HCT116 (cell line): ENCODE results near the gene PDGFA. TPM values are rescaled to one million over a fixed set of nuclear protein-coding genes. Genes with fewer than 3 reads are reported as not detected.

Source experiments
- ATAC-seq: fragments of 200-7000 bp; cut with Tn5 transposase; 2 replicates; pipeline ENCODE4 v1.9.1; 2020; ENCODE audit warnings: mild to moderate bottlenecking, moderate library complexity
- BruUV-seq: library from RNA; stranded (reverse); fragments of 400-500 nt; replicated peaks from 2 replicates; lab custom pipeline; 2021; lab: Mats Ljungman, UMichigan
- CTCF ChIA-PET: fragments of 300-600 bp; sonication (Branson Sonifier 250); formaldehyde crosslinking; loops from one replicate; lab custom pipeline; 2021; ENCODE audit warnings: antibody characterized with exemption; lab: Charles Lee
- POLR2A ChIA-PET: fragments of 300-600, 350-600 bp; sonication (Branson Sonifier 250); formaldehyde crosslinking; loops from one replicate; lab custom pipeline; 2021; ENCODE audit warnings: antibody characterized with exemption; lab: Charles Lee
- RAD21 ChIA-PET, 2 experiments: fragments of 300-600 bp; sonication (Branson Sonifier 250); formaldehyde crosslinking; loops; one replicate each; lab custom pipeline; 2023; ENCODE audit warnings: low total read pairs in 2 of 2; ENCODE audit not compliant: uncharacterized antibody in 2 of 2, unreplicated experiment in 2 of 2, low non-redundant PET in 1 of 2; lab: Charles Lee
- DNase-seq: peaks from one replicate; pipeline ENCODE4 v3.0.0-alpha.2; 2010; ENCODE audit warnings: low read depth, low spot score
- H2AFZ ChIP-seq: fragments of 200-600 bp; shearing (Covaris generic), sonication (generic); 2 replicates; pipeline ENCODE4 v1.6.1; 2017; ENCODE audit warnings: low read depth, mixed run types, mixed read lengths, antibody characterized with exemption, low read length; ENCODE audit not compliant: poor library complexity, severe bottlenecking
- H3K27ac ChIP-seq: 2 replicates; pipeline ENCODE4 v1.5.1; 2012; ENCODE audit warnings: low read depth, low read length
- H3K27me3 ChIP-seq: fragments of 200-600 bp; sonication (generic); 2 replicates; pipeline ENCODE4 v1.6.1; 2016; ENCODE audit warnings: mixed run types, low read length, mixed read lengths; ENCODE audit not compliant: insufficient read depth
- H3K36me3 ChIP-seq, 2 experiments: fragments of 200-500 bp in 1 of 2; fragments of 200-600 bp in 1 of 2; sonication (Bioruptor generic) in 1 of 2; sonication (generic) in 1 of 2; 2 replicates each; pipeline versions ENCODE4 v1.5.1 to v1.6.1; 2014 to 2016; ENCODE audit warnings: low read length in 2 of 2, inconsistent platforms in 1 of 2, mixed read lengths in 1 of 2, mixed run types in 1 of 2; ENCODE audit not compliant: insufficient read depth in 2 of 2, control insufficient read depth in 1 of 2
- H3K4me1 ChIP-seq, 2 experiments: fragments of 200-600 bp in 1 of 2; sonication (generic) in 1 of 2; 2 replicates each; pipeline versions ENCODE4 v1.5.1 to v1.6.1; 2012 to 2017; ENCODE audit warnings: low read length in 2 of 2, inconsistent platforms in 1 of 2, mild to moderate bottlenecking in 1 of 2, mixed read lengths in 1 of 2, mixed run types in 1 of 2, moderate library complexity in 1 of 2; ENCODE audit not compliant: insufficient read depth in 2 of 2, control insufficient read depth in 1 of 2
- H3K4me2 ChIP-seq: fragments of 200-600 bp; sonication (generic); 2 replicates; pipeline ENCODE4 v1.6.1; 2017; ENCODE audit warnings: mixed run types, low read length, mixed read lengths
- H3K4me3 ChIP-seq, 2 experiments: fragments of 200-600 bp in 1 of 2; sonication (generic) in 1 of 2; replicated peaks in 1 of 2; 2 replicates each; pipeline ENCODE4 v1.5.1; 2011 to 2016; ENCODE audit warnings: low read length in 2 of 2, control low read depth in 1 of 2, low read depth in 1 of 2, mild to moderate bottlenecking in 1 of 2, mixed read lengths in 1 of 2, mixed run types in 1 of 2
- H3K79me2 ChIP-seq: fragments of 200-600 bp; sonication (generic); 2 replicates; pipeline ENCODE4 v1.6.1; 2017; ENCODE audit warnings: mild to moderate bottlenecking, mixed run types, low read length, moderate library complexity, mixed read lengths; ENCODE audit not compliant: insufficient read depth
- H3K9ac ChIP-seq: fragments of 200-600 bp; sonication (generic); 2 replicates; pipeline ENCODE4 v1.6.1; 2016; ENCODE audit warnings: low read length, mixed read lengths
- H3K9me2 ChIP-seq: fragments of 200-600 bp; sonication (generic), shearing (Covaris generic); 2 replicates; pipeline ENCODE4 v1.6.1; 2017; ENCODE audit warnings: mixed run types, mild to moderate bottlenecking, moderate library complexity; ENCODE audit not compliant: insufficient read depth
- H3K9me3 ChIP-seq, 2 experiments: fragments of 200-500 bp in 1 of 2; fragments of 200-600 bp in 1 of 2; sonication (Bioruptor generic) in 1 of 2; sonication (generic) in 1 of 2; 2 replicates each; pipeline ENCODE4 v1.6.1; 2014 to 2017; ENCODE audit warnings: low read length in 2 of 2, mixed read lengths in 2 of 2, inconsistent platforms in 1 of 2, low read depth in 1 of 2, mild to moderate bottlenecking in 1 of 2, mixed run types in 1 of 2, moderate library complexity in 1 of 2; ENCODE audit not compliant: control insufficient read depth in 1 of 2, insufficient read depth in 1 of 2
- H4K20me1 ChIP-seq: fragments of 200-600 bp; sonication (generic), shearing (Covaris generic); 2 replicates; pipeline ENCODE4 v1.6.1; 2017; ENCODE audit warnings: mixed run types, mild to moderate bottlenecking, moderate library complexity; ENCODE audit not compliant: insufficient read depth
- CEBPB ChIP-seq: IDR thresholded peaks from 2 replicates; pipeline ENCODE4 v1.6.1; 2012; ENCODE audit warnings: low read depth
- CTCF ChIP-seq, 3 experiments: fragments of 200-600 bp in 1 of 3; sonication (generic) in 1 of 3; IDR thresholded peaks in 2 of 3; conservative IDR thresholded peaks in 1 of 3; 2 replicates each; pipeline ENCODE4 v1.5.1; 2012 to 2017; ENCODE audit warnings: low read depth in 2 of 3, low read length in 2 of 3, antibody characterized with exemption in 1 of 3, borderline replicate concordance in 1 of 3, control low read depth in 1 of 3, mild to moderate bottlenecking in 1 of 3, mixed read lengths in 1 of 3, mixed run types in 1 of 3, moderate library complexity in 1 of 3; ENCODE audit not compliant: insufficient read depth in 1 of 3
- ELF1 ChIP-seq: IDR thresholded peaks from 2 replicates; pipeline ENCODE4 v1.6.1; 2012; ENCODE audit warnings: low read depth, borderline replicate concordance
- EZH2 ChIP-seq: fragments of 200-600 bp; sonication (generic); IDR thresholded peaks from 2 replicates; pipeline ENCODE4 v1.6.1; 2017; ENCODE audit warnings: antibody characterized with exemption, mixed run types
- EZH2phosphoT487 ChIP-seq: fragments of 200-600 bp; IDR thresholded peaks from 2 replicates; pipeline ENCODE4 v1.6.1; 2018; ENCODE audit warnings: antibody characterized with exemption, borderline replicate concordance
- FOSL1 ChIP-seq: IDR thresholded peaks from 2 replicates; pipeline ENCODE4 v1.6.1; 2012; ENCODE audit warnings: low read depth
- JUND ChIP-seq: IDR thresholded peaks from 2 replicates; pipeline ENCODE4 v1.6.1; 2012
- POLR2AphosphoS5 ChIP-seq: IDR thresholded peaks from 2 replicates; pipeline ENCODE4 v1.6.1; 2011; ENCODE audit warnings: mild to moderate bottlenecking, low read depth, low read length, moderate library complexity
- RAD21 ChIP-seq: IDR thresholded peaks from 2 replicates; pipeline ENCODE4 v1.6.1; 2012; ENCODE audit warnings: low read depth, mild to moderate bottlenecking
- SP1 ChIP-seq: IDR thresholded peaks from 2 replicates; pipeline ENCODE4 v1.6.1; 2012; ENCODE audit warnings: low read depth
- SRF ChIP-seq: IDR thresholded peaks from 2 replicates; pipeline ENCODE4 v1.6.1; 2012; ENCODE audit warnings: low read depth
- TCF7L2 ChIP-seq: IDR thresholded peaks from 2 replicates; pipeline ENCODE4 v1.7.0; 2011; ENCODE audit warnings: borderline replicate concordance, inconsistent platforms; ENCODE audit not compliant: insufficient read depth, insufficient read length; ENCODE audit errors: extremely low read depth
- YY1 ChIP-seq: IDR thresholded peaks from 2 replicates; pipeline ENCODE4 v1.6.1; 2011; ENCODE audit warnings: low read length, low read depth, moderate library complexity, mild to moderate bottlenecking; ENCODE audit not compliant: insufficient replicate concordance; ENCODE audit errors: extremely low read depth
- intact Hi-C: fragments of 100-400 bp; cut with micrococcal nuclease; formaldehyde crosslinking; loops from 2 replicates; pipeline ENCODE4 v1.10.0; 2022
- total RNA-seq: library from RNA; stranded (reverse); gene quantifications from one replicate; pipeline ENCODE4 v1.2.1, GENCODE V29; 2021; ENCODE audit not compliant: unreplicated experiment
- TF ChIP-seq, protein P1 (sequence below): IDR thresholded peaks from 2 replicates; pipeline ENCODE4 v1.6.1; 2012; ENCODE audit warnings: low read depth

Gene PDGFA
- total RNA-seq, 1 experiment from 2014 or later, result 44.7 TPM

- BruUV-seq, result no TSS peak
- peaks cover 6% of the 10 kb centered on the region; the same call in 1 of the 2 replicates for H3K27me3 ChIP-seq
- ChIA-PET RAD21 (no interaction called here), CTCF (no interaction called here), POLR2A (no interaction called here)
- H3K79me2 ChIP-seq, result no peaks in the 10 kb centered on the region
- no peak overlapping the region for H3K9ac ChIP-seq
- intact Hi-C loops, result no loop called here
- DNase-seq (no peak), ATAC-seq (no peak)
- no peak overlapping the region for H3K4me3 ChIP-seq
- no peaks in the 10 kb centered on the region for H3K9me3 ChIP-seq
- no peaks in the 10 kb centered on the region for H4K20me1 ChIP-seq
- H3K36me3 ChIP-seq, result no peaks in the 10 kb centered on the region
- H3K9me2 ChIP-seq, result no peaks in the 10 kb centered on the region
- TF ChIP-seq EZH2 (no peak), JUND (no peak), FOSL1 (no peak), EZH2phosphoT487 (no peak)
- no peak overlapping the region for H3K4me2 ChIP-seq
- H3K27ac ChIP-seq, result no peak overlapping the region
- H3K4me1 ChIP-seq, result peaks cover 2 to 9% of the 10 kb centered on the region in 2 experiments; a peak in 3 of 4 replicates
- no peak overlapping the region for H2AFZ ChIP-seq
These were observed 39.0 kb downstream of the PDGFA start for GRCh38 chr7:480531-481218.

- Histone ChIP-seq H2AFZ (no peak overlapping the region), H3K4me1 (peaks cover 2 to 9% of the 10 kb centered on the region in 2 experiments; a peak in 3 of 4 replicates), H3K4me2 (no peak overlapping the region), H3K9me2 (no peaks in the 10 kb centered on the region), H3K4me3 (no peak overlapping the region), H4K20me1 (no peaks in the 10 kb centered on the region), H3K79me2 (no peaks in the 10 kb centered on the region), H3K27me3 (peaks cover 6% of the 10 kb centered on the region; the same call in 1 of the 2 replicates), H3K27ac (no peak overlapping the region), H3K9ac (no peak overlapping the region), H3K36me3 (no peaks in the 10 kb centered on the region), H3K9me3 (no peaks in the 10 kb centered on the region)
- BruUV-seq, result no TSS peak
- RAD21 ChIA-PET, result no interaction called here
- no peak for DNase-seq
- POLR2A ChIA-PET, result no interaction called here
- CTCF ChIA-PET, result no interaction called here
- ATAC-seq, result no peak
- intact Hi-C loops, result no loop called here
- TF ChIP-seq EZH2phosphoT487 (no peak), CTCF (IDR thresholded peaks at IDR 0.05 in 2 of 3, conservative IDR thresholded peaks at IDR 0.05 in 1 of 3; ENCODE audit: borderline replicate concordance in 1 of 3, insufficient read depth in 1 of 3, low read depth in 2 of 3, low read length in 2 of 3) (no peak), POLR2AphosphoS5 (no peak), EZH2 (no peak), JUND (no peak), SP1 (no peak), ELF1 (no peak), SRF (no peak), CEBPB (no peak), YY1 (no peak), FOSL1 (no peak), RAD21 (no peak), TCF7L2 (no peak)
- TF ChIP-seq, protein P1, sequence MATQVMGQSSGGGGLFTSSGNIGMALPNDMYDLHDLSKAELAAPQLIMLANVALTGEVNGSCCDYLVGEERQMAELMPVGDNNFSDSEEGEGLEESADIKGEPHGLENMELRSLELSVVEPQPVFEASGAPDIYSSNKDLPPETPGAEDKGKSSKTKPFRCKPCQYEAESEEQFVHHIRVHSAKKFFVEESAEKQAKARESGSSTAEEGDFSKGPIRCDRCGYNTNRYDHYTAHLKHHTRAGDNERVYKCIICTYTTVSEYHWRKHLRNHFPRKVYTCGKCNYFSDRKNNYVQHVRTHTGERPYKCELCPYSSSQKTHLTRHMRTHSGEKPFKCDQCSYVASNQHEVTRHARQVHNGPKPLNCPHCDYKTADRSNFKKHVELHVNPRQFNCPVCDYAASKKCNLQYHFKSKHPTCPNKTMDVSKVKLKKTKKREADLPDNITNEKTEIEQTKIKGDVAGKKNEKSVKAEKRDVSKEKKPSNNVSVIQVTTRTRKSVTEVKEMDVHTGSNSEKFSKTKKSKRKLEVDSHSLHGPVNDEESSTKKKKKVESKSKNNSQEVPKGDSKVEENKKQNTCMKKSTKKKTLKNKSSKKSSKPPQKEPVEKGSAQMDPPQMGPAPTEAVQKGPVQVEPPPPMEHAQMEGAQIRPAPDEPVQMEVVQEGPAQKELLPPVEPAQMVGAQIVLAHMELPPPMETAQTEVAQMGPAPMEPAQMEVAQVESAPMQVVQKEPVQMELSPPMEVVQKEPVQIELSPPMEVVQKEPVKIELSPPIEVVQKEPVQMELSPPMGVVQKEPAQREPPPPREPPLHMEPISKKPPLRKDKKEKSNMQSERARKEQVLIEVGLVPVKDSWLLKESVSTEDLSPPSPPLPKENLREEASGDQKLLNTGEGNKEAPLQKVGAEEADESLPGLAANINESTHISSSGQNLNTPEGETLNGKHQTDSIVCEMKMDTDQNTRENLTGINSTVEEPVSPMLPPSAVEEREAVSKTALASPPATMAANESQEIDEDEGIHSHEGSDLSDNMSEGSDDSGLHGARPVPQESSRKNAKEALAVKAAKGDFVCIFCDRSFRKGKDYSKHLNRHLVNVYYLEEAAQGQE, result no peak
These were observed 39.6 kb downstream of the PDGFA start for GRCh38 chr7:479948-480499.
